Measurements from ENCODE around the gene VTI1A. TPM values are rescaled to one million over a fixed set of nuclear protein-coding genes. Genes with fewer than 3 reads are reported as not detected.

VTI1A gene
- total RNA-seq, 1 donor, result 37.1 TPM

DNA sequence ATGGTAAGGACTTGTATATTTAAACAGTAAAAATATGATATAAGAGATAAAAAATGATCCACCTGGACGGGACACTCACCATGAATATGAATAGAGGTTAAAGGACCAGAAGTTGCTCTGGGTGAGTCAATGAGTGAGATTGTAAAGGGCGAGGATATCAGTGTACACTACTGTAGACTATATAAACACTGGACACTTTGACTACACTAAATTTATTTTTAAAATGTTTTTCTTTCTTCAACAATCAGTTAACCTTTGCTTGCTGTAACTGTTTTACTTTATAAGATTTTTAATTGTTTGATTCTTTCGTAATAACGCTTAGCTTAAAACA, 202.8 kb downstream of the VTI1A start:
- DNase-seq (ENCODE audit: low read depth), result no peak
- TF ChIP-seq, protein P1, sequence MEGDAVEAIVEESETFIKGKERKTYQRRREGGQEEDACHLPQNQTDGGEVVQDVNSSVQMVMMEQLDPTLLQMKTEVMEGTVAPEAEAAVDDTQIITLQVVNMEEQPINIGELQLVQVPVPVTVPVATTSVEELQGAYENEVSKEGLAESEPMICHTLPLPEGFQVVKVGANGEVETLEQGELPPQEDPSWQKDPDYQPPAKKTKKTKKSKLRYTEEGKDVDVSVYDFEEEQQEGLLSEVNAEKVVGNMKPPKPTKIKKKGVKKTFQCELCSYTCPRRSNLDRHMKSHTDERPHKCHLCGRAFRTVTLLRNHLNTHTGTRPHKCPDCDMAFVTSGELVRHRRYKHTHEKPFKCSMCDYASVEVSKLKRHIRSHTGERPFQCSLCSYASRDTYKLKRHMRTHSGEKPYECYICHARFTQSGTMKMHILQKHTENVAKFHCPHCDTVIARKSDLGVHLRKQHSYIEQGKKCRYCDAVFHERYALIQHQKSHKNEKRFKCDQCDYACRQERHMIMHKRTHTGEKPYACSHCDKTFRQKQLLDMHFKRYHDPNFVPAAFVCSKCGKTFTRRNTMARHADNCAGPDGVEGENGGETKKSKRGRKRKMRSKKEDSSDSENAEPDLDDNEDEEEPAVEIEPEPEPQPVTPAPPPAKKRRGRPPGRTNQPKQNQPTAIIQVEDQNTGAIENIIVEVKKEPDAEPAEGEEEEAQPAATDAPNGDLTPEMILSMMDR (IDR thresholded peaks at IDR 0.05; ENCODE audit: insufficient read depth, low read depth, low read length), result no peak

DNA sequence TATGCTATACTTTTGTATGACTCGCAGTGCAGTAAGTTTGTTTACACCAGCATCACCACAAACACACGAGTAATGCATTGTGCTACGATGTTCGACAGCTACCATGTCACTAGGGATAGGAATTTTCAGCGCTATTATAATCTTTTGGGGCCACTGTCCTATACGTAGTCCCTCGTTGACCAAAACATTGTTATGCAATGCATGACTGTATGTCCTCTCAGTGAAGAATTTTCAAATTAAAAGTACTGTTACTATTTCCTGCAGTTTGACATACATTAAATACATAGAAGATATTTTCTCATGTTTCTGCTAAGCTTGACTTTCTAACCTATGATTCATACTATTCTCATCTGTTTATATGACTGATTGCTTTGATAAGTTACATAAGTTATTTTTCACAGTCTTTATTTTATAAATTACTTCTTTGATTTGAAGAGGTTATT, 203.6 kb downstream of the VTI1A start:
- H3K4me3 ChIP-seq (ENCODE audit: low read depth, low read length), result no peak overlapping the region
- peak; percentile 30 for DNase-seq (ENCODE audit: low read depth)
- TF ChIP-seq, protein P1 (IDR thresholded peaks at IDR 0.05; ENCODE audit: insufficient read depth, low read depth, low read length), result no peak

More for the DNA sequence above, 202.8 kb downstream of the VTI1A start:
- no peak overlapping the region for H3K4me3 ChIP-seq (ENCODE audit: low read depth, low read length)

DNA sequence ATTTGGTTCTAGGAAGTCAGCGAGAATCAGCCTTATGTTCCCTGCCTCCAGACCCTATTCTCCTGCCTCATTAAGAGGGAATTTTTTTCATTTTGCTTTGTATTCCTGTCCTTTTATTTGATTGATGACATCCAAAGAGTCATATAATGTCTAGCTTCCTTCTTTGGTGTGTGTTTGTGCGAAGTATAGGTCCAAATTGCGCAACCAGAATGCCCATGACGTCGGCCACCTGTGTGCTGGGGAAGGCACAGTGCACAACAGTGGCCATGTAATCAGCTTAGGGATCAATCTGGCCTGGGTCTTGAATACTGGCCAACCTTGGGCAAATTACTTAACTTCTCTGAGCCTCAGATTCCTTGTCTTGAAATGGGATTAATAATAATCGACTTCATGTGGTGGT, 206.2 kb downstream of the VTI1A start:
- TF ChIP-seq, protein P1 (IDR thresholded peaks at IDR 0.05; ENCODE audit: insufficient read depth, low read depth, low read length), result no peak
- no peak overlapping the region for H3K4me3 ChIP-seq (ENCODE audit: low read depth, low read length)
- no peak for DNase-seq (ENCODE audit: low read depth)

DNA sequence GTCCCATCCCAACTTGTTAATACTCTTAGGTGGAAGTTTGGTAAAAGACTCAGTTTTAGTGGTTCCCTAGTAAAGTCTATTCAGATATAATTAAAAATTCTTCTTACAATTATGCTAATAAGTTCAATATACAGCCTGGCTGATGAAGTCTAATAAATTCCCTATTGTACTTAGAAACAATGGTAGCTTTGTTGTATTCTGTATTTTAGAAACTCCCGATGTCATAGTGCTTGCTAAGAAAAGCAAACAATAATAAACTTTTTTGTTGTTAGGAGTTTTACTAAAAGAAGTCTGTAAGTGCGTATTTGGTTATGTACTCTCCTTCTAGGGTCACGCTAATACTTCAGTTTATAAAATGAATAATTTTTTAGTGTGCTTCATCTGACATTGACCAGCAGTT, 206.8 kb downstream of the VTI1A start:
- no peak for DNase-seq (ENCODE audit: low read depth)
- no peak overlapping the region for H3K4me3 ChIP-seq (ENCODE audit: low read depth, low read length)
- TF ChIP-seq, protein P1 (IDR thresholded peaks at IDR 0.05; ENCODE audit: insufficient read depth, low read depth, low read length), result no peak

DNA sequence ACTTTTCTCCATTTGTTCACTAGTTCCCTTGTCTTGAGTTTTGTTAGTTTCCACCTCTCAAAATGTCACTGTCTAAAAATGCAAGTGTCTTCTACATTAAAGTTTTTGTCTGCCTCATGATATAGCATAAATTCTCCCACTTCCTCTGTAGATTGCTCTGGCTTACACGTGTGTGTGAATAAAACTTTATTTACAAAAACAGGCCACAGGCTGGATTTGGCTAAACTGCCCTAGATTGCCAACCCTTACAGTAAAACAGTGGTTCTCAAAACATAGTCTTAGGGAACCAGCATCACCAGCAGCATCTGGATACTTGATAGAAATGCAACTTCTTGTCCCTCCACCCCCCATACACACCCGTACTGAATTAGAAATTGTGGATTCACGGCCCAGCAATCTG, 207.8 kb downstream of the VTI1A start:
- H3K4me3 ChIP-seq (ENCODE audit: low read depth, low read length), result no peak overlapping the region
- no peak for DNase-seq (ENCODE audit: low read depth)

DNA sequence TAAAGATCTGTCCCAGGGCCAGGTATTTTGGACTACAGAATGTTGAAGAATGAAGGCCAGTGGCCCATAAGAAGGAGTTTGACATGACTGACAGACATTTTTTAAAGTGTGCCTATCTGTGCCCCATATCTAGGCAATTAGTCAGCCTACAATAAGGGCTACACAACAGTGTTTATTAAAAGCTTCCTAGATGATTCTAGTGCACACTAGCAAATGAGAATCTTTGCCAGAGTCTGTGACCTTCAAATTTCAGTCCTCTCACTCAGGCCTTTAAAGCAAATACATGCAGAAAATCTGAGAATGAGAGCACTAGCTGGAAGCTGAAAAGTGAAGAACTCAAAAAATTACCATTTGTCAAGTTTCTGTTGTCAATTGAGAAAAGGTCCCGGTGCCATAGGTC, 208.7 kb downstream of the VTI1A start:
- TF ChIP-seq, protein P1 (IDR thresholded peaks at IDR 0.05; ENCODE audit: insufficient read depth, low read depth, low read length), result no peak
- DNase-seq (ENCODE audit: low read depth), result no peak
- no peak overlapping the region for H3K4me3 ChIP-seq (ENCODE audit: low read depth, low read length)

More for the DNA sequence above, 207.8 kb downstream of the VTI1A start:
- TF ChIP-seq, protein P1 (IDR thresholded peaks at IDR 0.05; ENCODE audit: insufficient read depth, low read depth, low read length), result no peak

DNA sequence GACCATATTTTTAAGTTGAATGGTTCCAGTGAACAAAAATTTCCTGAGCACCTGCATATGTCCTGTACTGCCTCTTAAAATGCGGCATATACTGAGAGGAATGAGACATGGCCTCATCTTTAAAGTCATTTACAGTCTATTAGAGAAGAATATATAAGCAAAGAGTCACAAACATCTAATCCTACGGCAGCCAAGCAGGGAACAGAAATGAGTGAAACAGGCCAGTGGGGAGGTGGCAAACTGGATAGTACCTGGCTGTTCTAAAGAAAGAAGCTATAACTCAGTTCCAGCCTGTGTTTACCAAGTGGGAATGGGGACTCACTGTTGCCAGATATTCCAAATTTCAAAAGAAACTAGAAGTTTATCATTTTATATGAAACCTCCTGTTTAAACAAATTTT, 211.4 kb downstream of the VTI1A start:
- no peak overlapping the region for H3K4me3 ChIP-seq (ENCODE audit: low read depth, low read length)
- TF ChIP-seq, protein P1 (IDR thresholded peaks at IDR 0.05; ENCODE audit: insufficient read depth, low read depth, low read length), result no peak
- no peak for DNase-seq (ENCODE audit: low read depth)
